GM18507 (cell line): ENCODE results near the gene GRM7.
A peak's percentile ranks its signal among the peaks of the same experiment; 100 is the strongest.

Experiments used
- DNase-seq: peaks from one replicate; pipeline ENCODE4 v3.0.0; 2011; ENCODE audit warnings: low read depth; ENCODE audit not compliant: insufficient read length; ENCODE audit errors: extremely low spot score
- FAIRE-seq: peaks from 2 replicates; lab custom pipeline; 2011; peaks lifted over from hg19 to GRCh38; lab: Jason Lieb, UNC

Gene GRM7

DNA sequence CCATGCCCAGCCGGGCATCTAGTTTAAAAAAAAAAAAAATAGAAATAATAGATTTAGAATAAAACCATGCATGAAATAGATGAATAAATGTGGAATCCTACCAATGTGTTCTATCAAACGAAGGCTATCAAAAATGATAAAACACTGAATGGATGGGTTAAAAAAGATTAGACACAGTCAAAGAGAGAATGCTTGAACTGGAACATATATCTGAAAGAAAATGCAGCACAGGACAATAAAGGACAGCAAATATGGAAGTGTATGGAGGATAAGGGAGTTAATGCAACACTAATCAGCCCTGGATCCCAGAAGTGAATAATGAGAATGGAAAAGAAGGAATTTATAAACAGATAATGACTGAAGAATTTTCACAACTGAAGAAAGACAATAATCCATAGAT lies 571.7 kb downstream of the GRM7 start:
- FAIRE-seq = no peak
- no peak for DNase-seq

DNA sequence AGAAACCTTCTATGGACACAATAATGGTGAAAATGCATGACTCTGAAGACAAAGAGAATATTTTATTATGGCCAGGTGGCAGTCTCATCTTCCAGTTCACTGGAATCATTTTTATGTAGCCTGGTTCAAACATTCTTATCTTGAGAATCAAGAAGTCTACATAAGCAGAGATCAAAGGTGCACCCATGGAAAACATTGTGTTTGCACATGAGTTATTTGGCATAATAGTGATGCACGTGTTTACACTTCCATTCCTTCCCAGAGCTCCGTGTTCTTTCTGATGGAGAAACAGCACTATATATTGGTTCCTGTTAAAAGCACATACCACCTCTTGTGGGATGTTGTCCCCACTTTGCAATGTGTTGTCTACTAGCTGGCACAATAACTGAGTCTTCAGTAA lies 572.2 kb downstream of the GRM7 start:
- no peak for FAIRE-seq
- DNase-seq = no peak

DNA sequence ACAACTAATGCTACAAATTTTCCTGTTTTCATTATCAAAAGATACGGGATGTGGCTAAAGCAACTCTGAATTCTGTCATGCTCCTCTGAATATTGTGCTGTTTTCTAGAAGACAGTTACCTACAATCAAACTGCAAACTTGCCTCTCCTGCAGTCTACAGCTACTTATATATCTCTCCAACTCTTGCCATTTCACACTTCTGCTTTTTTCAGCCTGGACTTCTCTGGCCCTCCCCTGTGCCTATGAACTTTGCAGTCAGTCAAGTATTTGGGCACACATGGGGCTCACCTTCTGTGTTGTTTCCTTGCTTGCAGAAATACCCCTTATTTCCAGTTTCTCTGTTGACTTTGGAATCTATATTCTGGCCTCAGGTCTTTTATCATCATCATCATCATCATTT lies 575.6 kb downstream of the GRM7 start:
- DNase-seq = no peak
- no peak for FAIRE-seq

DNA sequence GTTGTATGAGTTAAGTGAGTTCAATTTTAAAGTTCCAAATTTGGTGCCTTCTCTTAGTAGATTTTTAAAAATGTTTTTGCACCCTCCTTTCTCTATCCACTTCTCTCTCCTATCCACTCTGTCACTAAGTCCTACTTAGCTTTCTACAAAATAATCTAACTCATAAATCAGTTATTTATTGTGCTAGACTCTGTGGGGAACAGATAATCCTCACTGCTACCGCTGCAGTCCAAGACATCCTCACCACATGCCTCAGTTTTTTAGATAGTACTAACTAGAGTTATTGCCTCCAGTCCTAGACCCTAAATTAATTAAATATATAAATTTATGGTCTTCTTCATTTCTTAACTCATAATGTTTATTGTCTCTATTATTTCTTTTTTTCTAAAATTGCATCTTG lies 576.3 kb downstream of the GRM7 start:
- no peak for FAIRE-seq
- no peak for DNase-seq

DNA sequence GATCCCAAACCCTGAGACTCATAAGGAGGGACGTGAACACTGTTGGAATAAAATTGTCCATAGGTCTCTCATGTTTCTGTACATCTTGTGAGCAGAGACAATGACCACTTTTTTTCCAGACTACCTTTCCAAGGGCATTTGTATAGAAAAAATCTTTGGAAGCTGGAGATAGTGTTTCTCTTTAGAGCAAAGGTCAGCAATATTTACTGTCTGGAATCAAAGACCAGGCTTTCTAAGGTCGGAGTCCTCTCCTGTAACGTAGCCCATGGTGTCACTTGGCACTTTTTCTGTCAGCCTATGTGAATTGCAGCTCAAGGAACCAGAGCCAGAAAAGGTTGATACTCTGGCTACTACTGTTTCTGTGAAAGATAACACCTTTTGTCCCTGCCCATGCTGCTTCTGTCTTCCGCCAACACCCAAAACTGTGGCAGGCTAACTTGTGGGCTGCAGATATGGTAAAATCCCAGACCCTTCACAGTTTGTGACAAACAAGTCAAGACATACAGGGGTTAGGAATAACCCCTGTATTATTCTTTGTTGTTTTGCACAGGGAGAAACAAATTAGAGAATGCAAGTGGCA lies 578.3 kb downstream of the GRM7 start:
- FAIRE-seq (no peak), DNase-seq (no peak)

DNA sequence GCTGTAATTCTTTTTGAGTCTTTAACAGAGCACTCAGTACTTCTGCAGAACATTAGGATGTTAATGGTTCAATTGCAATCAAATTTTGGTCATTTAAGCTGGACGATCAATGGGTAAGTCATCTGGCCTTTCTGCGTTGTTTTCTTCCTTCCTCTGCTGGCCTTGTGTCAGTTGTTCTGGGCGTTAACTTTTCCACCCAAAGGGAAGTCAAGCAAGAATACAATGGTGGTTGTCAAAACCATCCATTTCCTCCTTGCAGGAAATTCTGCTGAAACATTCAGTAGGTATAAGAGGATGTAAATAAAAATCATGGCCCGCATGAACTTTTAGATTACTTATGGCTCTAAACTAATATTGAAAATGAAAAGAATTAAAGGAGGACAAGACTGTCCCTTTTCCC lies 584.0 kb downstream of the GRM7 start:
- no peak for DNase-seq
- FAIRE-seq = no peak

DNA sequence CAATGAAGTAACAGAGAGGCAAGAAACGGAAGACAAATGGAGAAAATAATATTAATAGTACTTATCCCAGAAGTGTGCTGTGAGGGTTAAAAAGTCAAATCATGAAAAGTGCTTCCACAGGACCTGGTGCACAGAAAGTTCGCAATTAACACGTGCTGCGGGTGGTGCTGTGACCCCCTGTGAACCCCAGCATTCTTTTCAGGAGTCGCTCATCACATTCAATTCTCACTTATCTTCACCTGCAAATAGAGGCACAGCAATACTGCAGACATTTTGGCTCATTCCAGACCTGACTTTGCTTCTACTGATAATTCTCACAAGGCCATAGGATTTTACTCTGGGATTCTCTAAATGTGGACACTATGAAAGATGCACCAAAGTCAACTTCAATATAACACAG lies 584.4 kb downstream of the GRM7 start:
- DNase-seq (no peak), FAIRE-seq (no peak)

DNA sequence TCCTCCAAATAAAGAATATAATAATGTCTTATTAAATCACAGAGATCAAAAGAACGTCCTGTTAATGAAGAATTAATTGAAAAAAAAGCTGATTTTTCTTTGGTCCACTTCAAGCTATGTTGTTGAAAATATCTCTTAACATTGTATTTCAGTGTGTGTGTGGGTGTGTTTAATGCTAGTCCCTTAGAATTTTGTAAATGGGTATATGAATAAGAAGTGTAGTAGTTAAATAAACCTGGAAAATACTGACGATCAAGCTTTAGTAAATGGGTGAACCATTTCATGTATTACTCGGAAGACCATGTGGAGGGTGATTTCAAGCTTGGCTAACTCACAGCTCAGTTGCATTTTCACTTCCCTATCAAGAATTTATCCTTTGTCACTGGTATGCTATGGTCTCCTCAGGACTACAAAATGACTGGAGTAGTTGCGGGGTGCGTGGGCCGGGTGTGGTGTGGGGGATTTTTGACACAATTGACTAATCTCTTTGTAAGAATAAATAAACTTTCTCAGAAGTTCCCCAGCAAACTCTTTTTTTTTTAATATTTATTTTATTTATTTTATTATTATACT lies 586.4 kb downstream of the GRM7 start:
- DNase-seq (no peak), FAIRE-seq (peak; percentile 46)

DNA sequence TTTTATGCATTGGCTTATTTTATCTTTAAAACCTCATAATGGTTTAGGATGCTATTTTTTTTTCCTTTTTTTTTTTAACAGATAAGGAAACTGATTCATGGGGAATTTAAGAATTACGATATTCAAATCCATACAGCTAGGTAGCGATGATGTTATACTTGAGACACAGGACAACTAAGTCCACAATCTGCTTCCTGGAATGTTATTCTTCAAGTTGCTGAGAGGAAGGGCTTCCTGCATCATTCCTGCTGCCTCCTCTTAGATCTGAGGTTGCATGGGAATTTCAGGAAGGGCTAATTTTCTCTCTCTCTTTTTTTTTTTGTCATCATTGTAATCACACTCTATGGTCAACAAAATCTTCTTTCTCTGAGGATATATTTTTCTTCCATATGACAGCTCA lies 595.5 kb downstream of the GRM7 start:
- DNase-seq (no peak), FAIRE-seq (no peak)

DNA sequence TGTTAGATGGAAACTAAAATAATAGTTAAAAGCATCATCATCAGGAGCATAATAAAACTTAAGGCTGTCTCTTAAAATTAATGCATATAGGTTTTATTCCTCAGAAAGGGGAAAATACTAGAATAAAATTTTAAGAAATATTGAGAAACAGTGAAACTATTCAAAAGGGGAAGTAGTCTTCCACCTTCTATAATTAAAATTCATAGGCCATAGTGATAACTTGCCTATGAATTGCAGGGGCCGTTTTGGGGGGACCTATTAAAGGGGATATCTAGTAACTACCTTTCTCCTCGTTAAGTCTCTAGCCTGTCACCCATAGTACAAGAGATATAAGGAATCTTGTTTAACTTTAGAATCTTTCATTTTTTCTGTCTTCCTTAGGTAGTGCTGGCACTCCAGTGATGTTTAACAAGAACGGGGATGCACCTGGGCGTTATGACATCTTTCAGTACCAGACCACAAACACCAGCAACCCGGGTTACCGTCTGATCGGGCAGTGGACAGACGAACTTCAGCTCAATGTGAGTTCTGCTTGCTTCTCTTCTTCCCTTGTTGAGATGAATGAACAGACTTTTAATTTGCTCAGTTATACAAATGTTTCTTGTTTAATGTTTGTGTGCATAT lies 600.4 kb downstream of the GRM7 start:
- DNase-seq (no peak), FAIRE-seq (peak; percentile 72)

DNA sequence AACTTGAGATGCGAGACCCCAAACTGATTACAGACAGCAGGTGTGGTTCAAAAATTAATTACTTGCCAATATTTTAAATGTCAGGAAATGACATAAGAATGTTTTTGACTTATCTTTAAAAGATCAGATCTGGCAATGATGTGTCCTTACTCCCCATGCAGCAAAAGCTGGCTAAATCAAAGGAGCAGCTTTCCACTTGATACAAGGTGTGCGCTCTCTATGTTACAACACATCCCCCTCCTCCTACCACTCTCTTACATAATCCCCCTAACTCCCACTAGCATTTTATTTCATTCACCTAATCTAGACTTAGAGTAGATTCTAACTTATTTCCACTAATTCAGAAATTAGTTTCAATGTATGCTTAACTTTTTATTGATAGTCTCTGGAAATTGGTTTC lies 609.0 kb downstream of the GRM7 start:
- no peak for DNase-seq
- no peak for FAIRE-seq

DNA sequence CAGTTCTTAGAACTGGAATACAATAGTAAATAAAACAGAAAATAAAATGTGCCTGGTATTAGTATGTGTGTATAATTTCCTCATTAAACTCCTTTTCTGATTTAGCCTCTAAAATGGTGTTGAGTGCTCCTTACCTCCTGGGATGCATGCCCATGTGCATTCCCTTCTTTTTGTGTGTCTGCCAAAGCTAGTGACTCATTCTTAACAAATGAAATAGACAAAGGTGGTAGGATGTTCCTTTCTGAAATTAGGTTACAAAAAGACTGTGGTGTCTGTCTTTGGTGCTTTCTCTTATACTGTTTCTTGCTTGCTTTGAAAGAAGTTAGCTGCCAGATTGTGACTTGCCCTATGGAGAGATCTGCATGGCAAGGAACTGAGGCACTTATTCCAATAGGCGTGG lies 623.7 kb downstream of the GRM7 start:
- no peak for FAIRE-seq
- DNase-seq = no peak

DNA sequence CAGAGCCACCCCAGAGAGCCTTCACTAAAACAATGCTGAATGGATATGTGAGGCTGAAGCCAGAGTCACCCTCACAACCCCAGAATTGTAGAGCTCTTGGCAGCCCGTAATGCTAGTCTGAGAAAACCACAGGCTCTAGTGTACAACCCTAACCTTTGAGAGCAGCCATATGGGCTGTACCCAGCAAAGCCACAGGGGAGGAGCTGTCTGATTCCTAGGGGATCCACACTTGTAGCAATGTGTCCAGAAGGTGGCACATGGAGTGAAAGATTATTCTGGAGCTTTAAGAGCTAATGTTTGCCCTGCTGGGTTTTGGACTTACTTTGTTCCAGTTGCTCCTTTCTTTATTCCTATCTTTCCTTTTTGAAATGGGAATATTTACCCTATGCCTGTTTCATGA lies 626.8 kb downstream of the GRM7 start:
- FAIRE-seq = no peak
- no peak for DNase-seq

DNA sequence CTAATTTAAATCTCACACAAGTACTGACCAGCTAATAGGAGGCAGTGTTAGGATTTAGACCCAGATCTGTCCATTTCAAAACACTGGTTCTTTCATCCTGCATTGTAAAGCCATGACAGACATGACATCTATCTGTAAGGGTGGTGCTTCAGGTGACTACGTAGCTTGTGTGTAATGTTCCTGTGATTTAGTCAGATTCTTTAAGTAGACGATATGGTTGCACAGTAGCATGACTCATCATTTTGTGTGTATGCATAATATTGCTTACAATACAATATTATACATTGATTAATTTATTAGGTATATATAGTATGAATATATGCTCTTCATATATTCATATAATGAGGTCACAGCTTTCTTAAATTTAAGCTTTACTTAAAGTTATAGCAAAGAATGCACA lies 628.5 kb downstream of the GRM7 start:
- no peak for DNase-seq
- no peak for FAIRE-seq

DNA sequence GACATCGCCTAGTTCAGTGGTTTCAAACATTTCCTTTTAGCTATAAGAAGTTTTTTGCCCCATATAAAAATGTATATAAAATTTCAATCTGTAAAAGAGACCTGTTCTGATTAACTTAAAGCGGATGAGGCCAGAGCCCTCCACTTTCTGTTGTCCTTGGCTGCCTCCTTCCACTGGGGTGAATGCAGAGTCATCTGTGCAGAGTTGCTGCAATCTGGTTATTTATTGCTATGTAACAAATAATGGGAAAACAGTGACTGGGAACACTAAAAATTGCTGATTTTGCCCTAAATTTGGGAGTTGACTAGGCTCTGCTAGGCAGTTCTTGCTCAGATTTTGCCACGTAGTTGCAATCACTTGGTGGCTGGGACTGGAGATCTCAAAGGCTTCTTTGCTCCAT lies 637.8 kb downstream of the GRM7 start:
- no peak for FAIRE-seq
- DNase-seq = no peak

DNA sequence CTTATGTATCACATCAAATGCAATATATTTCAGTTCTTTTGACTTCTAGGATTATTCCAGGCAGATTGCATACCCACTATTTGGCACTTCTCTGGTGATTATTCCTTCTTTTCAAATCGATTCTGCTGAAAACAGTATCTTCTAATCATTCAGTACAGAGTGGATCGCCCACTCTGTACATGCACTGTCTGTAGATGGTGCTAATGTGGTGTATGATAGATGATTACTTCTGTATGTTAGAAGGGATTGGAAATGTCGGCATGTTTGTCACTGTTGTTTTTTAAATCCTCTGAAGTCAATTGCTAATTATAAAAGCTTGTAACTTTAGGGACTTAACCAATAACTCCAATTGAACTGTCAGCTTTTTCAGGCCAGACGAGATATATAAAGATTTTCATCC lies 642.5 kb downstream of the GRM7 start:
- DNase-seq (no peak), FAIRE-seq (no peak)

DNA sequence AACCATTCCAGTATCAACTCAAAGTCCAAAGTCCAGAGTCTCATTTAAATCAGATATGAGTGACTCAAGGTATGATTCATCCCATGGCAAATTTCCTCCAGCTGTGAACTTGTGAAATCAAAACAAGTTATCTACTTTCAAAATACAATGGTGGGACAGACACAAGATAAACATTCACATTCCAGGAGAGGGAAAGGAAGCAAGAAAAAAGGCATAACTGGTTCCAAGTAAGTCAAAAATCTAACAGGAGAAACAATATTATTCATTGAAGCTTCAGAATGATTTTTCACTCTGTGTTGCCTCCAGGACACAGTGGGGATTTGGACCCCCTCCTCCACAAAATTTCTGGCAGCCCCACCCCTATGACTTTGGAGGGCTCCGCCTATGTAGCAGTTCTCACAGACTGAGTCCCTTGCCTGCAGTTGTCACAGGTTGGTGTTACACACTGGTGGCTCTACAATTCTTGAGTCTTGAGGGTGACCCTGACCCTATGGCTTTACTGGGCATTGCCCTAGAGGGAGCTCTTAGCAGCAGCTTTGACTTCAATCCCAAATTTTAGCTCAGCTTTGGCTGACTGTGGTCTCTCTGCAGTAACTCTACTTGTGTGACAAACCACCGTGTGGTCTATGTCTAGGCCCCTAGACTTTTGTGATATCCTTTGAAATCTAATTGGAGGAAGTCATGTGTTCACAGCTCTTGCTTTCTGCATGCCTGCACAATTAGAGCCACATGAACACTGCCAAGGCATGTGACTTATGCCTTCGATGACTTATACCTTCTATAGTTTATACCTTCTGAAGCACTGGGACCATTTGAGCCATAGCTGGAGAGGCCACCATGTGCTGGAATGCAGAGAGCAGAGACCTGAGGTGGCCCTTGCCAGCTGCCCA lies 644.2 kb downstream of the GRM7 start:
- no peak for FAIRE-seq

DNA sequence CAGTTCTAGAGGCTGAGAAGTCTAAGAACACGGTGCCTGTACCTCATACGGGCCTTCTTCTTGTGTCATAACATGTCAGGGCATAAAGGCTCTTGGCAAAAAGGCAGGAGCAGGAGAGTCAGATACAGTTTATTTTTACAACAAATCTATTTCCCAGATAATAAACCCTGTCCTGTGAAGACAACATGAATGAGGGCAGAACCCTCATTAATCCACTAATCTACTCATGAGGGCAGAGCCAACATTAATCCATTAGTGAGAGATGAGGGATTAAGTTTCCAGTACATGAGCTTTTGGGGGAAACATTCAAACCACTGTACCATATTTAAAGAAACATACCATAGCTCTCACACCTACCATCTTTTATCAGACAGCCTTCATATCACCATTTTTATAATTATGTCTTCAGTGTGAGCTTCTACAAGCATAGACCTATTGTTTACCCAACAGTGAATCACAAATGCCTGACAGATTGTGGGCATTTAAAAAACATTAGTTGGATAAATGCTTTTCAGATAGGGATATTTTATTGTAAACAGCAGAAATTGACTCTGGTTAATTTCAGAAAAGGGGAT lies 645.8 kb downstream of the GRM7 start:
- DNase-seq = no peak
- FAIRE-seq = no peak

More for the DNA sequence above, 644.2 kb downstream of the GRM7 start:
- DNase-seq = no peak

DNA sequence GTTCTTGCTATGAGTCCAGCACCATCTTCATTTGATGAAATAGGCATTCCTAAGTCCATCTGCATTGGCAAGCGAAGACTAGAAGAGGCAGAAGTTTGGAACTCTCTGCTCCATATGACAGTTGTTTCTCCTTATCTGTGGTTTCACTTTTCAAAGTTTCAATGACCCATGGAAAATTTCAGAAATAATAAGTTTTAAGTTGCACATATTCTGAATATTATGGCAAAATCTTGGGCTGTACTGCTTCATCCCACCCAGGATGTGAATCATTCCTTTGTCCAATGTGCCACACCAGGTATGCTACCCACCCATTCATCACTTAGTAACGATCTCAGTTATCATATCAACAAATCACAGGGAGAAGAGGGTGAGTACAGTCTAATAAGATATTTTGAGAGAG lies 647.9 kb downstream of the GRM7 start:
- DNase-seq (no peak), FAIRE-seq (no peak)

DNA sequence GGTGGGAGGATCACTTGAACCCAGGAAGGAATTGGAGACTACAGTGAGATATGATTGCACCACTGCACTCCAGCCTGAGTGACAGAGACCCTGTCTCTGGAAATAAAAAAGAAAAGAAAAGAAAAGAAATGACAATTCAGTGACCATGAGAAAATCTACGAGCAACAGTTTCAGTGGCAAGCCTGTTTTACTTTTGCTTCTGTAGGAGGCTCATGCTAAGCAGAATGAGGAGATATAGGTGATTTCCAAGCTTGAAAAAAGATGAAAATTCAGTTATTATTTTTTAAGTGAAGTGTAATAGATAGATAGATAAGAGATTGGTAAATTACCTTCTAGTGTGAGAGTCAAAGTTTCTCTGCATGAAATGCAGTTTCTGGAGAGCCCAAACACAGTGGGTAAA lies 651.1 kb downstream of the GRM7 start:
- FAIRE-seq (no peak), DNase-seq (no peak)
